Ovary (tissue), 9 donors: ENCODE data around the gene CACNG5. TPM values are rescaled to one million over a fixed set of nuclear protein-coding genes. Genes with fewer than 3 reads are reported as not detected.

Experiments
- DNase-seq, 5 donors: peaks; one replicate each; pipeline ENCODE4 v3.0.0-alpha.2; 2019 to 2020
- H3K27ac ChIP-seq, 2 donors: fragments of 200-600 bp; one replicate each; pipeline versions ENCODE4 v1.5.1 to v1.8.0; 2019 to 2022
- H3K27me3 ChIP-seq: fragments of 200-600 bp; one replicate; pipeline ENCODE4 v1.8.0; 2022
- H3K36me3 ChIP-seq: fragments of 200-600 bp; sonication (generic); one replicate; pipeline ENCODE4 v1.5.1; 2019
- H3K4me1 ChIP-seq: one replicate; pipeline ENCODE4 v1.8.1; 2013; ENCODE audit warnings: mild to moderate bottlenecking, moderate library complexity; ENCODE audit not compliant: insufficient read depth
- H3K4me3 ChIP-seq: fragments of 200-600 bp; sonication (generic); one replicate; pipeline ENCODE4 v1.5.1; 2017
- H3K9me3 ChIP-seq, 2 donors: fragments of 200-600 bp in 1 of 2; sonication (generic) in 1 of 2; one replicate each; pipeline versions ENCODE4 v1.5.1 to v1.8.1; 2013 to 2019; ENCODE audit warnings: mild to moderate bottlenecking in 1 of 2, moderate library complexity in 1 of 2
- EP300 ChIP-seq: sonication (generic); formaldehyde crosslinking; IDR thresholded peaks from one replicate; pipeline ENCODE4 v1.6.1; 2017; ENCODE audit warnings: antibody characterized with exemption
- POLR2A ChIP-seq: fragments of 450-650 bp; IDR thresholded peaks from one replicate; pipeline ENCODE4 v1.6.1; 2017; ENCODE audit warnings: antibody characterized with exemption, mild to moderate bottlenecking, moderate library complexity
- WGBS, 3 donors: extraction: QIAGEN DNeasy Blood & Tissue Kit in 1 of 3; methylation state at CpG; one replicate each; pipeline versions ENCODE4 v1.1.5 to v1.1.7; 2013 to 2017; 5-methylcytosine and 5-hydroxymethylcytosine counted together
- intact Hi-C, 4 donors: fragments of 100-400 bp; cut with DNase I; formaldehyde crosslinking; loops; one replicate each; pipeline versions ENCODE4 v1.11.0 to v1.15.1; 2022 to 2023
- polyA plus RNA-seq, 2 donors: library from polyadenylated mRNA; stranded (reverse); fragments of 200-250 nt in 1 of 2; fragments of 350-450 nt in 1 of 2; fragmentation: Illumina TruSeq in 1 of 2; extraction: RNeasy Lipid Tissue Mini Kit (QIAGEN cat#74804) in 1 of 2; gene quantifications; one replicate each; pipeline ENCODE4 v1.2.3, GENCODE V29; 2013 to 2014
- total RNA-seq, 7 donors: library from RNA; depleted of rRNA in 2 of 7; stranded (reverse); fragments of >200 nt in 2 of 7; fragmentation: NEBNext Ultra II Directional in 3 of 7; extraction: Animal tissue kit (Norgen Biotek cat#: 25700) in 3 of 7; gene quantifications; one replicate each; pipeline versions ENCODE4 v1.1.0 to v1.2.4, GENCODE V29; 2016 to 2023
- TF ChIP-seq, protein P1 (sequence below), 3 donors: fragments of 450-650 bp in 2 of 3; fragments of 200-600 bp in 1 of 3; IDR thresholded peaks; one replicate each; pipeline versions ENCODE4 v1.5.1 to v1.8.0; 2016 to 2022; ENCODE audit warnings: antibody characterized with exemption in 3 of 3, mild to moderate bottlenecking in 1 of 3
- donor health status: DM: no; HTN: no; CAD: no; lungs with moderate emphysema.
- donor health status: DM: no; HTN: no; CAD: no.
- donor health status: Bipolar disorder and iron deficiency.
- donor health status: DM: yes; HTN: yes; CAD: no.
- donor health status: DM: no; HTN: no; CAD: no.
- donor health status: DM: yes; HTN: yes; CAD: no.

CACNG5 gene
- total and polyA plus RNA-seq, 9 donors = not detected

DNA sequence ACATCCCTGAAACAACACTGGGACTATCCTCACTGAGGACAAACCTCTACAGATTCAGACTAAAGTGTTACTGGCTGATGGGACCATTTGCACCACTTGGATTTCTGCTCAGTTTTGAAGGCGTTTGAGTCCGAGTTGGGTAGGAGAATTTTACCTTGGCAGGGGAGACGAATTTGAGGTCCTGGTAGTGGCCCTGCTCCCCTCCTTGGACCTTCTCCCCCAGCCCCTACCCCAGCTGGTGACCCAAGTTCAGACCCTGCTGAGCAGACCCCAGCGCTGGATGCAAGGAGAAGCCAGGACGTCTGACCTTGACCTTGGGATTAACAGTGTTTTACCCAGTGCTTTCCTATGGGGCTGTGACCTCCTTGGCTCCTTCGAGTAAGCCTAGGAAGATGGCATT is 13.6 kb downstream of the CACNG5 start:
- no peaks in the 10 kb centered on the region for H3K9me3 ChIP-seq
- intact Hi-C loops = no loop called here
- TF ChIP-seq, protein P1, sequence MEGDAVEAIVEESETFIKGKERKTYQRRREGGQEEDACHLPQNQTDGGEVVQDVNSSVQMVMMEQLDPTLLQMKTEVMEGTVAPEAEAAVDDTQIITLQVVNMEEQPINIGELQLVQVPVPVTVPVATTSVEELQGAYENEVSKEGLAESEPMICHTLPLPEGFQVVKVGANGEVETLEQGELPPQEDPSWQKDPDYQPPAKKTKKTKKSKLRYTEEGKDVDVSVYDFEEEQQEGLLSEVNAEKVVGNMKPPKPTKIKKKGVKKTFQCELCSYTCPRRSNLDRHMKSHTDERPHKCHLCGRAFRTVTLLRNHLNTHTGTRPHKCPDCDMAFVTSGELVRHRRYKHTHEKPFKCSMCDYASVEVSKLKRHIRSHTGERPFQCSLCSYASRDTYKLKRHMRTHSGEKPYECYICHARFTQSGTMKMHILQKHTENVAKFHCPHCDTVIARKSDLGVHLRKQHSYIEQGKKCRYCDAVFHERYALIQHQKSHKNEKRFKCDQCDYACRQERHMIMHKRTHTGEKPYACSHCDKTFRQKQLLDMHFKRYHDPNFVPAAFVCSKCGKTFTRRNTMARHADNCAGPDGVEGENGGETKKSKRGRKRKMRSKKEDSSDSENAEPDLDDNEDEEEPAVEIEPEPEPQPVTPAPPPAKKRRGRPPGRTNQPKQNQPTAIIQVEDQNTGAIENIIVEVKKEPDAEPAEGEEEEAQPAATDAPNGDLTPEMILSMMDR (IDR thresholded peaks at IDR 0.05) = no peak
- no peak for TF ChIP-seq EP300
- no peak for TF ChIP-seq POLR2A
- WGBS, 3 donors = 71 to 75% (median 73%) methylated on average over 6 of the region's 6 CpGs
- no peaks in the 10 kb centered on the region for H3K27me3 ChIP-seq
- no peak overlapping the region for H3K27ac ChIP-seq
- no peaks in the 10 kb centered on the region for H3K4me1 ChIP-seq
- no peak for DNase-seq
- no peaks in the 10 kb centered on the region for H3K36me3 ChIP-seq
- no peak overlapping the region for H3K4me3 ChIP-seq

DNA sequence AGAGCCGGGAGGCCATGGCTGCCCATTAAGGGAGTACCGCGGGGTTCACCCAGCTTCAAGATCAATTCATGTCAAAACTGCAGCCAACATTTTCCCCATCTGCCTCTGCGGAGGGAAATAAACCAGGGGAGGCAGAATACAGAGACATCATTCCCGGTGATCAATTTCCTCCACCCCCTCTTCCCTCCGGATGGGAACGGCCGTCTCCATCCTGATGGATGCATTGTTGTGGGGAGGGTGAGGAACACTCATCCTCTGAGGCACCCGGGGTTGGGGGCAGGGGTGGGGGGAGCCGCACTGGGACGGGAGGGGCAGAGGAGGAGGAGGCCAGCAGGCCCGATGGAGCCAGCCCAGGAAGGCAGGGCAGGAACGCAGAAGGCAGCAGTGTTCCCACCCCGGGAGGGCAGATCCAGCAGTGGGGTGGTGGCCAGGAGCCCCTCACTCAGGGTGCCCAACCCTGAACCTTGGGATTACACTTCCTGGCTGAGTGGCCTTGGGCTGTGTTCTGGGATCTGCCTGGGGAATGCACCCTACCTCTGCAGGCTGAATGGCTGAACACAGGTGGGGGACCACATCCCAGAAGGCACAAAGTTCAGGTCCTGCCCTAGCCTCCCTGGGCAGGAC is 14.2 kb downstream of the CACNG5 start:
- H3K27me3 ChIP-seq = no peaks in the 10 kb centered on the region
- intact Hi-C loops = no loop called here
- H3K36me3 ChIP-seq = no peaks in the 10 kb centered on the region
- WGBS, 3 donors = 61 to 75% (median 70%) methylated on average over 13 to 14 of the region's 14 CpGs
- H3K4me3 ChIP-seq = no peak overlapping the region
- H3K9me3 ChIP-seq = no peaks in the 10 kb centered on the region
- DNase-seq = no peak
- H3K4me1 ChIP-seq = no peaks in the 10 kb centered on the region
- H3K27ac ChIP-seq = no peak overlapping the region
- TF ChIP-seq POLR2A = no peak
- TF ChIP-seq, protein P1 (IDR thresholded peaks at IDR 0.05) = no peak
- no peak for TF ChIP-seq EP300

DNA sequence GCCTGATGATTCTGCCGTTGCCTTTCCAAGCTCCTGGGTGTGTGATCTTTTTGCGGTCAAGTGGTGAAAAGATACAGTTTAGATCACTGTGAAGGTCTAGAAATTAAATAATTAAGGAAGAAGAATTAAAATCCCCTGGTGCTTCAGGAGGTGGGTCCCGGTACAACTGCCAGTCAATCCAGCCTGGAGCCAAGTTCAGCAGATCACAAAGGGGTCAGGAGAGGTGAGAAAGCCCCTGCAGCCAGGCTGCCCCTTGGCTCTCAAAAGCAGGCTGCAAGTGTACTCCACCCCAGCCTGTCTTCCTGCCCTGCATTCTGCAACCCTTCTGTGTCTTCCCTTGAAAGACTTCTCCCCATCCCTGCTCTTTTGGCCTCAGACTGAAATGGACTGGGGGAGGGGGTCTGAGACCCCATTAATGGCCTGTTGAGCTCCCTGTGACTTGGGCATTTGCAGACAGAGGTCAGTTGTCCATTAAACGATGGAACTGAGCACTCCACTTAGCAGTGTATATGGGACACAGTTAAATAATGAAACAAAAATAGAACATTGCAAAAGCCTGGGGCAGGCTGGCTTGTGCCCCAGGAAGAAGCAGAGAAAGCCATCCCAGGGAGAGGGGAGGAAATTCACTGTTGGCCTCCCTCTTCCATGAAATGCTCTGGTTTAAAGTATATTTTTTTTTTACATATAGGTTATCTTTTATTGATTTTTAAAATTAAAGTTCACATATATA is 15.1 kb downstream of the CACNG5 start:
- no peaks in the 10 kb centered on the region for H3K4me1 ChIP-seq
- H3K9me3 ChIP-seq = no peaks in the 10 kb centered on the region
- H3K27ac ChIP-seq = no peak overlapping the region
- WGBS, 3 donors = 72 to 82% (median 74%) methylated on average over 4 of the region's 4 CpGs
- no peak for TF ChIP-seq EP300
- TF ChIP-seq POLR2A = no peak
- TF ChIP-seq, protein P1 (IDR thresholded peaks at IDR 0.05) = no peak
- no peaks in the 10 kb centered on the region for H3K36me3 ChIP-seq
- no peak for DNase-seq
- H3K27me3 ChIP-seq = no peaks in the 10 kb centered on the region
- intact Hi-C loops = no loop called here
- no peak overlapping the region for H3K4me3 ChIP-seq

DNA sequence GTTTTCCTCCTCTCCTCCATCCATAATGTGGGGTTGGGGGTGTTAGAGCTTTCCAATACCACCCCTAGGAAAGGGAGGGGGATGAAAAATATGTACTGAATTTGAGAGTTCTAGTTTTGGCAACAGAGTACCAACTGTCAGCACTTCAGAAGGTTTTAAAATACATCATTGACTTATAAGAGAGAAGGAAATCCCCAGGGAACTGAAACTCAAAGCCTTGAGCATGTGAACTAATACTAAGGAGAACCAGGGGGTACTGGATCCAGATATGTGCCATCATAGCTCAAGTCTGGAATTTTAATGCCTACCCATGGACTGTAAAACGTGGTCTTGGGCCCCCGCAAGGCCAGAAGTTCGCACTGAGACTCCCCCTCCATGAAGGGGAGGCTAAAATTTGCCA is 15.8 kb downstream of the CACNG5 start:
- TF ChIP-seq EP300 (no peak), POLR2A (no peak)
- TF ChIP-seq, protein P1 (IDR thresholded peaks at IDR 0.05) = no peak
- DNase-seq = no peak
- 56 to 69% (median 68%) methylated on average over 3 of the region's 3 CpGs for WGBS, 3 donors

More for the DNA sequence above, 15.8 kb downstream of the CACNG5 start:
- no peak overlapping the region for H3K27ac ChIP-seq
- intact Hi-C loops = no loop called here
- no peak overlapping the region for H3K4me3 ChIP-seq
- no peaks in the 10 kb centered on the region for H3K36me3 ChIP-seq
- no peaks in the 10 kb centered on the region for H3K9me3 ChIP-seq
- H3K27me3 ChIP-seq = no peaks in the 10 kb centered on the region
- H3K4me1 ChIP-seq = no peaks in the 10 kb centered on the region
